NCI-H1092 treated with DMSO at 0.1 percent for 48 hours (cell line): ENCODE data around the gene PRR22.
"Not testable (repeated sequence)": the region's sequence is repeated elsewhere in the genome, so short reads cannot be mapped to it uniquely, and the experiment has no call there.

Source experiments
- DNase-seq: peaks from one replicate; lab custom pipeline; 2025; lab: John Stamatoyannopoulos, UW

PRR22 gene

GRCh38 chr19:5790559-5791520 is 6.3 kb upstream of the PRR22 start, which contains the start of gene DUS3L:
DUS3L (minus strand) TSS chr19:5791163; CDS start chr19:5791141, 22 bp downstream.
- DNase-seq, result peak; percentile 97

GRCh38 chr19:5789886-5790558 is 5.5 kb upstream of the PRR22 start:
- DNase-seq, result no peak

GRCh38 chr19:5789351-5789761 is 4.8 kb upstream of the PRR22 start:
- DNase-seq, result no peak

GRCh38 chr19:5788422-5788821 is 3.9 kb upstream of the PRR22 start:
- DNase-seq, result no peak

GRCh38 chr19:5787409-5788182 is 3.0 kb upstream of the PRR22 start:
- DNase-seq, result no peak

- no peak for DNase-seq
Observed at GRCh38 chr19:5786593-5787408, 2.3 kb upstream of the PRR22 start.

- no peak for DNase-seq
Observed at GRCh38 chr19:5785423-5785822, 877 bp upstream of the PRR22 start.

- no peak for DNase-seq
Observed at GRCh38 chr19:5782945-5783919, 1.3 kb downstream of the PRR22 start.

- DNase-seq, result no peak
Observed at GRCh38 chr19:5782322-5782721, 2.2 kb downstream of the PRR22 start.

GRCh38 chr19:5780916-5781315 is 3.6 kb downstream of the PRR22 start:
- not testable (repeated sequence) for DNase-seq

GRCh38 chr19:5778402-5778801 is 6.1 kb downstream of the PRR22 start:
- no peak for DNase-seq

- no peak for DNase-seq
Observed at GRCh38 chr19:5775668-5776309, 8.8 kb downstream of the PRR22 start.

- DNase-seq, result no peak
Observed at GRCh38 chr19:5774921-5775320, 9.6 kb downstream of the PRR22 start.

GRCh38 chr19:5773276-5773675 is 11.3 kb downstream of the PRR22 start:
- no peak for DNase-seq

- DNase-seq, result no peak
Observed at GRCh38 chr19:5772416-5772815, 12.1 kb downstream of the PRR22 start.

GRCh38 chr19:5767949-5768348 is 16.6 kb downstream of the PRR22 start:
- DNase-seq, result no peak

GRCh38 chr19:5765220-5765619 is 19.3 kb downstream of the PRR22 start:
- no peak for DNase-seq

GRCh38 chr19:5762608-5763217 is 21.8 kb downstream of the PRR22 start:
- DNase-seq, result no peak

GRCh38 chr19:5753743-5754142 is 30.8 kb downstream of the PRR22 start:
- DNase-seq, result no peak
